ENCODE measurements around the gene PIK3AP1.
"Not testable (repeated sequence)": the region's sequence is repeated elsewhere in the genome, so short reads cannot be mapped to it uniquely, and the experiment has no call there.

PIK3AP1 gene

DNA sequence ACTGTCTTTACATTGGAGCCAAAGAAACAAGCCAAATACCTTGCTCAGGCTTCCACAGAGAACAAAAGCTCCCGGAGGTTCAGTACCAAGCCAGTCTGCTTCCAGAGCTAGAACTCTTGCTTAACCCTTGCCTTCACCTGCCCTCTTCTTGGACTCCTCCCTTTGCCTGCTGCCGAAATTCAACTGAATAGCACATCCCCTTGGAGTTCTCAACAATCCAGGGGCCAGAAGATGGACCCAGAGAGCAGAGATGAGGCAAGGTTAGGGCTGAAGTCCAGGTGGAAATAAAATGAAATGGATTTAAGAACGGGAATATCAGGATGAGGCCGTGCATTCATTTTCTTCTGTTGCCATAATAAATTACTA, 876 bp upstream of the PIK3AP1 start:
- DNase-seq (ENCODE audit: low read depth in 2 of 2, low spot score in 1 of 2) = no peak

DNA sequence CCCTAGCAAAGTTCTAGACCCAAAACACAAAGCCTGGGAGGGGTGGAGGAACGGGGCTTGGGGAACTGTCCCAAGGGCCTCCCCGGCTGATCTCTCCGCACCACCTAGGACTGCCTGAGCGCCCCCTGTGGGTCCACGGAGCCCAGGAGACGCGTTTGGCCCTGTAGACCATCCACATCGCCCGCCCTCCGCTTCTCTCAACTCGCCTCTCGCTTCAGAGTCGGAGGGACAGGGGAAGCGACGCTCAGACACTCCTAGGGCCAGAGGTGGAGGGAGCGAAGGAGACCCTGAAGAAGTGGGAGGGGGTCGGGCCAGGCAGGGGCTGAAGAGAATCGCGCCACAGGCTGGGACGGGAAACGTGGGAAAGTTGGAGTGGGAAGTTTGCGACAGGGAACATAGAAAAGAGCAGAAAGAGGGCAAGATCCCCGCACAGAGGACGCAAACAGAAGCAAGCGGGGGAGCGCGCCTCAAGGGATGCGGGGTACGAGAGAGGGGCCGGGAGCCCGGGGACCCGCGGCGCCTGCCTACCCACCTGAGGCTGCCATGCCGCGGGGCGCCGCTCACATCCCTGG, 378 bp downstream of the PIK3AP1 start:
- DNase-seq (ENCODE audit: low read depth in 2 of 2, low spot score in 1 of 2) = peak; percentile 25 to 39

DNA sequence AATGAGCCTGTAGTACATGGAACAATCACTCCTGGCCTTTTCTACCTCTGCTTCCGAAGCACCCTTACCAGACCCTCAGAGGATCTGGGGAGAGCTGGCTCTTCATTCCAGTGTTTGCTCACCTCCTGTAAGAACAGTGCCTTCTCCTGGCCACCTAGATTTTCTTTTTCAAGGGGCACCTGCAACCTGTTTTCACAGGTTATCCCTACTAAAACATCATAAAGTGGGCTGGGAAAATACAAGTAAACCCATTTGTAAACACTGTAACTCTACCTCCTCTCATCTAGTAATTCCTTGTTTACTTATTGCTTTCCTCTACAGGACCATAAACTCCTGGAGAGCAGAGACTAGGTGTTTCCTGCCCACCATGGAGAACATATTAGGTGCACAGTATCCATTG, 1.1 kb downstream of the PIK3AP1 start:
- DNase-seq (ENCODE audit: low read depth in 2 of 2, low spot score in 1 of 2) = no peak

DNA sequence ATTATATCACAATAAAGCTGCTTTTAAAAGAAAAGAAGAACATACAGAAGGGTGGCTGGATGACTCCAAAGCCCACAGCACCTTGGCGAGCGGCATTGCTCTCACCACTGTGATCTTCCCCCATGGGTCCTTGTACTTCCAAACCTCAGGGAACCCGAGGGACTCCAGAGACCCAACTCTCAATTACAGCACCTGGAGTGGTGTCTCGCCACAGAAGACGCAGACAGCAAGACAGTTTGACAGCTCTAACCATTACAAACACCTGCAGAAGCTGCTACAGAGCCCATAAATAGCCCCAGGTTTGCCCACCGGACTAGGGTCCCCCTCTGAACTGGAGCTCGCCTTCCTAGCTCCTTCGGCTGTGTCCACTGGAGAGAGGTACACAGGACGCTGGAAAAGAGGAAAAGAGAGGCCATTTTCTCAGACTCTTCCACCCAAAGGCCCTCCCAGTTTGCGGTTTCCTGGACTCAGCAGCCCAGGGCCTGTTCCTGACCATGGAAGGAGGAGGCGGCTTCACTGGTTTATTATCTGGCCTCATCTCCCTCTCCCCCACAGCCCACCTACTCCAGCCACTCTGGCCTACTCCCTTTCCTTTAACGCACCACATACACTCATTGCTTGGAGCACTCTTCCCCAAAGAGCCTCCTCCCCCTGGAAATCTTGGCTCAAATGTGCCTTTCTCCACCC, 1.9 kb downstream of the PIK3AP1 start:
- no peak for DNase-seq (ENCODE audit: low read depth in 2 of 2, low spot score in 1 of 2)

DNA sequence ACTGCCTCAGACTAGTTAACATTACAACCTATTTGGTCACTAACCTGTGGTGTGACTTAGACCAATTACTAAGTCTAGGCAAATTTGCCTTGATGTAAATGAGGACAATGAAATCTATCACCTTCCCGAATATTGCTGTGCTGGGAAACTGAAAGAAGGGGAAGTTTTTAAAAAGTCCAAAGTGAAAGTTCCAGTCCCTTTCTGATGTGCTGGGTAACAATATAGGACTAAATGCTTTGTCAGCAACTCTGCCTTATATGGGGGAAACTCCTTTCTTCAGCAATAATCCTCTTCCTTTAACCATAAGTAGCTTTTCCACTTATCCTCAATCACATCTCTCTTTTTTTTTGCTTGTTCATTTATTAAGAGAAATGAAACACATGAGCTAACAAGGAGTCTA, 3.9 kb downstream of the PIK3AP1 start:
- no peak for DNase-seq (ENCODE audit: low read depth in 2 of 2, low spot score in 1 of 2)

DNA sequence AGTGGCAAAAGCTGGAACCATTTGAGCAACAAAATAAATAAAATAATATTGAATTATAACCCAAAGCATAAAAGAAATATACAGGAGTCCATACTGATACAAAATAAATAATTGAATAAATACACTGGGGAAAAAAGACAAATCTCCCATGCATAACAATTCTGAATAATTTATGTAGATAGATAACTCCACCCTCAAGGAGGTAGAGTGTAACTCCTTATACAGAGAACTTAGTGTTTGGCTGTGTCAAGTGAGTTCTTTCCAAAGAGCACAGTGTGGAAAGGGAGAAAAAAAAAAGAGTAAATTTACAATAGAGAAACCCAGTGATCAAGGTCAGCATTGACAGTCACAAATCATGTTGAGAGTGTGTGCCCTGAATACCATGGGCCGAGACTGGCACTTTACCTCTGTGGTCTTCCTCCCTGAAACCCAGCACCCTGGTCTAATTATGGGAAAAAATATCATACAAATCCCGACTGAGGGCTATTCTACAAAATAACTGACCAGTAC, 5.5 kb downstream of the PIK3AP1 start:
- no peak for DNase-seq (ENCODE audit: low read depth in 2 of 2, low spot score in 1 of 2)

DNA sequence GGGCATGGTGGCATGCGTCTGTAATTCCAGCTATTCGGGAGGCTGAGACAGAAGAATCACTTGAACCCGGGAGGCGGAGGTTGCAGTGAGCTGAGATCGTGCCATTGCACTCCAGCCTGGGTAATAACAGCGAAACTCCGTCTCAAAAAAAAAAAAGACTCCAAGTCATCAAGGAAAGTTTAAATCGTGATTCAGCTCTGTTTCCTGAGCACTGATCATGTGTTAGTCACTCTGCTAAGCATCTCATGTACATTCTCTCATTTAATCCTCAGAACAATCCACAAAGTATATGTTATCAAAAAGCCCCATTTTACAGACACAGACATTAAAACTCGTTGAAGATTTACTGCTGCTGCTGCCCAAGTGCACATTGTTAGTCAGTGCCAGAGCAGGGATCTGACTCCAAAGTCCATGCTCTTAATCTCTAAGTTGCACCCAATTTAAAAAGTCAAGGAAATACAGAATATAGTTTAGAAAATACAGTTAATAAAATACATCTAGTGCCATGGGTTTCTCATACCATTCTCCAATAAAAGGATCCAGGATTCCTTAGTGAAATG, 6.2 kb downstream of the PIK3AP1 start:
- DNase-seq (ENCODE audit: low read depth in 2 of 2, low spot score in 1 of 2) = no peak

DNA sequence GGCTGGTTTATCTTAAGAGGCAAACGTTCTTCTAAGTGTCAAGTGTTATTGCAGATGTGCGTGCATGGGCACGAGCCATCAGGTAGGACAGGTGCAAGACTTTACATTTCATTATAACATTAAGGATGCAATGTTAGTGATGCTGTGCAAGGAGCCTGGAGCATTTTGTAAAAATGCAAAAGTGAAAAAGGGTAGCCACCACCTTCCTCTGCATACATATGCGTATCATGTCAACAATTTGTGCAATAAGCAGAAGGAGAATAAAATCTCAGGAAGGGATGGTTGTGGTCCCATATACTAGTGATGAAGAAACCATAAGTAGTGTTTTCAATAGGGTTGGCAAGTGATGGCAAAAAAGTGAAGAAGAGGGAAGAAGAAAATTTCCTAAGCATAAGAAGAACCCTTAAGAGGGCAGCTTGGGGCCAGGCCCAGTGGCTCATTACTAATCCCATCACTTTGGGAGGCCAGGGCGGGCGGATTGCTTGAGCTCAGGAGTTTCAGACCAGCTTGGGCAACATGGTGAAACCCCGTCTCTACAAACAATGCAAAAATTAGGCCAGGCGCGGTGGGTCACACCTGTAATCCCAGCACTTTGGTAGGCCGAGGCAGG, 7.5 kb downstream of the PIK3AP1 start:
- no peak for DNase-seq (ENCODE audit: low read depth in 2 of 2, low spot score in 1 of 2)

DNA sequence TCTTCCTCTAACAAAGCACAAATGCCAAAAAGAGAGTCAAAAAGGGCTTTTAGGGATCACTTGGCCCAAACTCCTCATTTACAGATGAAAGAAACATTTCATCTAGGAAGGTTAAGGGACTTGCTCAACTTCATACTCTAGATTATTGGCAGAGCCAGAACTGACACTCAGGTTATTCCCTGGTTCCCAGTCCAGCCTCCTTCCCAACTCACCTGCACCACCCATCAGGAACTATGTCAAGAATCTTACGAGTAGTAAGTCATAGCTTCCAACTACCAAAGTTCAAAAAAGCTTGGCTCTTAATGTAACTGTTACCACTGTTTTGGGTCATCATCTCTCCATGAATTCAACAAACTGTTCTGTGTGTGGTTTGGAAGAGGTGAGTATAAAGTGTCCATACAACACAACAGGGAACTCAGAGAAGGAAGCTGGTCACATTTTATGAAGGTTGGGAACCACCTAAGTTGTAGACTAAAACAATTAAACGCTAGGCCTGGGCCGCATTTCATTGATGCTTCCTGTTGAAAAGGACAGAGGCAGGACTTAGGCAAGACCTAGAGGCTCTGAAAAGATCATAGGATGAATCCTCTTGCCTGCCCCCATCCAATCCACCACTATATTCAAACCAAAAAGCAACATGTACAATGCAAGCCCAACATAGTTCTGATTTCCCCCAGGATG, 9.1 kb downstream of the PIK3AP1 start:
- DNase-seq (ENCODE audit: low read depth in 2 of 2, low spot score in 1 of 2) = no peak

DNA sequence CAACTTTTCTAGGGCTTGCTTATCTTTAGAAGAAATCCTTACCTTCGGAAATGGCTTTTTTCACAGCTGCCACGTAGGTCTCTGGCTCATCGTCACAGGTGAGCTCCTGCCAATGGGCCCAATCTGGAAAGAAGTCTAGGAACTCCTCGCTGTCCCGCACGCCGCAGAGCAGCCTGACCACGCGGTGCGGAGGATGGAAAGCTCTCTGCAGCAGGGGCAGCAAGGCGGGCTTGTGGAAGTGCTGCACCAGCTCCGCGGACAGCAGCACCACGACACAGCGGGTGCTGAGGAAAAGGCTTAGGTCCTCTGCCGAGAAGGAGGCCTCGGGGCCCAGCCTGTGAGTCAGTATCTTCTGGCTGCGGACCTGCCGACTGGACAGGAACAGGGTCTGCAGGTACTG, 10.8 kb downstream of the PIK3AP1 start:
- DNase-seq (ENCODE audit: low read depth in 2 of 2, low spot score in 1 of 2) = no peak

DNA sequence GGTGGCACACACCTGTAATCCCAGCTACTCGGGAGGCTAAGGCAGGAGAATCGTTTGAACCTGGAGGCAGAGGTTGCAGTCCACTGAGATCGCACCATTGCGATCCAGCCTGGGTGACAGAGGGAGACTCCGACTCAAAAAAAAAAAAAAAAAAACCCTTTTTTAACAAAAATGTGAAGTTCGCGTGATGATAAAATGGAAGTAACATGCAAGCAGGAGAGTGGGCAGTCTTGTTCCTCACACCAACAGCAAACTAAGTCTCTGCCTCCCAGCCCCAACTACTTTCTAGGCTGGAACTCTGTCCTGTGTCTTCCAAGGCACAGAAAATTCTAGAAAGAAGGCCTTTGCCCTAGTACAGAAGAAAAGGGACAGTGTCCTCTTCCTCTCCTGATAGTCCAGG, 11.3 kb downstream of the PIK3AP1 start:
- no peak for DNase-seq (ENCODE audit: low read depth in 2 of 2, low spot score in 1 of 2)

DNA sequence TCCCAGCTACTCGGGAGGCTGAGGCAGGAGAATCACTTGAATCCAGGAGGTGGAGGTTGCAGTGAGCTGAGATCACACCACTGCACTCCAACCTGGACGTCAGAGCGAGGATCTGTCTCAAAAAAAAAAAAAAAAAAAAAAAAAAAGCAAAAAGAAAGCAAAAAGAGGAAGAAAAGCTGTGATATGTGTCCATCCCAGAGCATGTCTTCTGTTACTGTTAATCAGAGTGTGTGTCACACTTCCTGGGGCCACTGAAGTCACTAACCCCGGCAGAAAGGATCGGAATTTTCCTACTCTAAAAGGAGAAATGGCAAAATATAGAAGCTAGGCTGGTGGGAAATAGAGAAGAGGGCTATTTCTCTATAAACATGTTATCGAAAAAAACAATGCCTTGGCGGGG, 11.9 kb downstream of the PIK3AP1 start:
- no peak for DNase-seq (ENCODE audit: low read depth in 2 of 2, low spot score in 1 of 2)

DNA sequence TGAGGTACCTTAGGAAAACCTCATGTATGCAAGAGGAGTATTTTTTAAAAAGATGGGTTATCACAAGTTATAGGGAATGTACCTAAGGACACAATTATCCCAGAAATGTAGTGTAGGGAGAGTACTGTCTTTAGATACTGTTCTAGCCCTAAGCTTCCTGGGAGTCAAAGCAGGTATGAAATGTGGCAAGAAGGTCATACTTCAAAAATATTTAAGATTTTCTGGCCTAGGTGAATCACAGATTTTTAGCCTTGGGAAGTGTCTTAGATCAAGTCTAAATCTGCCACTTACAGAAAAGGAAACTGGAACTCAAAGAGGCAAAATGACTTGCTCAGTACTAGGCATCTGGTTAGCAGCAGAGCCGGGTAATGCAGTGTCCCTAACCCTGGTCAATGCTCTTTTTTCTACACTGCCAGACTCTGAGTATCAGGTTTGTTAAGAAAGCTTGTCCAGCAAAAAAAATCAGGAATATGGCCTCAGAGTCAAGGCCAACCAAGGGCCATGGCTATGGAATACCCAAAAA, 13.9 kb downstream of the PIK3AP1 start:
- no peak for DNase-seq (ENCODE audit: low read depth in 2 of 2, low spot score in 1 of 2)

DNA sequence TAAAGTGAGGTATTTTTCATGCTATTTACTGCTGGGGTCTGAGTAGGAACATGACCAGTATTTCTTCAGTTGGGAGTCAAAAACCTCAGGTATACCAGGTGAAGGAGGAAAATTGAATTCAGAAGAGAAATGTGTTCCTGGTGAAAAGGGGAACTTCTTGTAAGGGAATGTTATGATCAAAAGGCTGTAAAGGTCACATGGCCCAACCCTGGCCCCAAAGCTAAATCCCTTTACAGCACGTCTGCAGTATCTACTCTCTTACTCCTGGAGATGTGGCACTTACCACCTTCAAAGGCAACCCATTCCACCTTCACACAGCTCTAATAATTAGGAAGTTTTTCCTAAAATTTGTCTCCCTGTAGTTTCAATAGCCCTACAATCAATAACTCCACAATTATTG, 15.2 kb downstream of the PIK3AP1 start:
- no peak for DNase-seq (ENCODE audit: low read depth in 2 of 2, low spot score in 1 of 2)

DNA sequence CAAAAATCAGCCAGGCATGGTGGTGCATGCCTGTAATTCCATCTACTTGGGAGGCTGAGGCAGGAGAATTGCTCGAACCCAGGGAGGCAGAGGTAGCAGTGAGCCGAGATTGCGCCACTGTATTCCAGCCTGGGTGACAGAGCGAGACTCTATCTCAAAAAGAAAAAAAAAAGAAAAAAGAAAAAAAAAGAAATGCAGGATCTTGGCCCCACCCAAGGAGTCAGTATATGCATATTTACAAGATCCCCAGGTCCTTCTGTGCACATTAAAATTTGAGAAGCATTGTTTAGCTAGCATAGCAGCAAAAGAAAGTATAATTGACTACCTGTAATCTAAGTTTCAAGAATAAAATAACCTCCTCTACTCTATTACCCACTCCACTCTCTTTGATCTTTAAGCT, 15.8 kb downstream of the PIK3AP1 start:
- no peak for DNase-seq (ENCODE audit: low read depth in 2 of 2, low spot score in 1 of 2)

DNA sequence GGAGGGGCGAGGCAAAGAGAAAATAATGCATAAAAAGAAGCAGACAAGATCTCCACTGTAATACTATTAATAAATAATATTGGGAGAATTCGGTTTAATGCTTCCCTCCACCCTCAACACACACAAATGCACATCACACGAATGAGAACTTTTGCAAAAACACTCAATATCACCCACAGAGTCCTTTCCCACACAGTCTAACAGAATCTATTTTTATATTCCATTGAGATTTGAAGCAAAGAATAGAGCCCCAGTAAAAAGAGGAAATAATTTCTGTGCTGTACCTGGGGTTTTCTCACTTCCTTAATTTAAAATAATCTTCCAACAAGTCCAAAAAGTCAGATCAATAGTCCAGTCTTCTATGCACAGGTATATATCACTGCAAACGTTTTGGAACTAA, 17.0 kb downstream of the PIK3AP1 start:
- no peak for DNase-seq (ENCODE audit: low read depth in 2 of 2, low spot score in 1 of 2)

DNA sequence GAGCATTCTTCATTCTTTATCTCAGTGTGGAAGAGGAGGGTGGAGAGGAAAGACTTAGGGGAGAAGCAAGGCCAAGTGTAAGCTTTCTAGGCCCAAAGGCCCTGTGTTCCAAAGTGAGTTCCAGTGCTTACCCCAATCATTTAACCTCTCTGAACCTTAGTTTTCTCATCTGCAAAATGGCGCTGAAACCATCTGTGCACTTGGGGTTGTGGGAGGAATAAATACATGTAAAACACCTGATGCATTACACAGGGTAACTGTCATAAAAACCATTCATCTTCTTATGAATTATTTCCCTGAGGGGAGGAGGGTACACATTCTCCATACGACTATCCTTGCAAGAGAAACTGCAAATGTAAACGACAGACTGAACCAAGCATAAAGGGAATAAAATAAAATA, 19.0 kb downstream of the PIK3AP1 start:
- no peak for DNase-seq (ENCODE audit: low read depth in 2 of 2, low spot score in 1 of 2)

DNA sequence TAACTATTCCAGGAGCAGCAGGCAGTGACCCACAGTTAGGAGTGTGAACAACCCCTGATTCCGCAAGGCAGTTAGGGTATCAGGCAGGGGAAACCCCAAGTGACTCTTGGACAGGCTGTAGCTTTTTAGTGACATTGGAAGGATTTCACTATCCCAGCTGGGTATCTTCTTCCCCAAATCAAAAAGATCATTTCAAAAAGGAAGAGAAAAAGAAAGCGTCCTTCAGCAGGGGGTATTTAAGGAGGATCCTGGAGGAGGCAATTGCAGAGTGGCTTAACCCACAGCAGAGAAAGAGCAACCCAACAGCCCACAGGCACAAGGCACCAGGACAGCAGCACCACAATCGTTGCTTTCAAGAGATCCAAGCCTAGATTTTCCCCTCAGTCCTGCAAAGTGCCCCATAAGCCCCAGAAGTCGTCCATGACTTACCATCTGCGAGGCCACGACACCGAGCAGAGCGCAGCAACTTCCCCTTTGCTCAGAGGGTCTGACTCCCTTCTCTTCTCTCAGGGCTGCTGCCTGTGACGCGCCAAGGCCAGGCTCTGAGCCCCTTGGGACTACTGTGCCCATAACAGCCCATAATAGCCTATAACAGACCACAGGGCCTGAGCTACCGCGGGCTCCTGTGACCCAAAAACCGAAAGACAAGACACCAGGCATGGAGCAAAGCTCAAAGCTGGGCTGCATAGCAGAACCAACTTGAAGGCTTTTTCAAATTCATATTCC, 19.8 kb downstream of the PIK3AP1 start:
- DNase-seq (ENCODE audit: low read depth in 2 of 2, low spot score in 1 of 2) = no peak

DNA sequence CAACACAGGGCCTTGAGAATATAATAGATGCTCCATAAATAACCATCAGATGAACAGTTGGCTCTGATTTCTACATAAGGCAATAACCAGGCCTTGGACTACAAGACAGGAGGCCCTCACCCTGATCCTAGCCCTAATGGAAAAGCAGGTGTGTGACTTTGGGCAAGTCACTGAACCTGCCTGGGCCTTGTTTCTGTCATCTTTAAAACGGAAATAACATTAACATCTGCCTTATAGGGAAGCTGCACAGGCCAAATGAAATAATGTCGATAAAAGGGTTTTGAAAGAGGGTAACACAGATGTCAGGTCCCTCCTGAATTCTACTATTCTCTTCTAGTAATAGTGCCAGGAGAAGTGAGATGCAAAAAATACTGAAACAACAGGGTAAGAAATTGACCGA, 20.7 kb downstream of the PIK3AP1 start:
- DNase-seq (ENCODE audit: low read depth in 2 of 2, low spot score in 1 of 2) = no peak

DNA sequence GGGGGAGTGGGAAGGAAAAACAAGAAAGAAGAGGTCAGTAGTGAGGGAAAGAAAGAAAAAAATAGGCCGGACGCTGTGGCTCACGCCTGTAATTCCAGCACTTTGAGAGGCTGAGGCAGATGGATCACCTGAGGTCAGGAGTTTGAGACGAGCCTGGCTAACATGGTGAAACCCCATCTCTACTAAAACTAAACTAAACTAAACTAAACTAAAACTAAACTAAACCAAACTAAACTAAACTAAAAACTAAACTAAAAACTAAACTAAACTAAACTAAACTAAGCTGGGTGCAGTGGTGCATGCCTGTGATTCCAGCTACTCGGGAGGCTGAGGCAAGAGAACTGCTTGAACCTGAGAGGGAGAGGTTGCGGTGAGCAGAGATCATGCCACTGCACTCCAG, 22.0 kb downstream of the PIK3AP1 start:
- DNase-seq (ENCODE audit: low read depth in 2 of 2, low spot score in 1 of 2) = not testable (repeated sequence)

DNA sequence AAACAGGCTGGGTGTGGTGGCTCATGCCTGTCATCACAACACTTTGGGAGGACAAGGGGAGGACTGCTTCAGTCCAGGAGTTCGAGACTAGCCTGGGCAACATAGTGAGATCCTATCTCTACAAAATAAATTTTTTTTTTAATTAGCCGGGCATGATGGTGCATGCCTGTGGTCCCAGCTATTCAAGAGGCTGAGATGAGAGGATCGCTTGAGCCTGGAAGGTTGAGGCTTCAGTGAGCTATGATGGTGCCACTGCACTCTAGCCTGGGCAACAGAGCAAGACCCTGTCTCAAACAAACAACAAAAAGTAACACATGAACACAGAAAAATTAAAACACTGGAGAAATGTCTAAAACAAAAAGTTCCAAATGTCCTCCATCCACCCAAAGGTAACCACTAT, 22.9 kb downstream of the PIK3AP1 start:
- DNase-seq (ENCODE audit: low read depth in 2 of 2, low spot score in 1 of 2) = no peak
